ENCODE measurements around the gene PAX4. TPM values are rescaled to one million over a fixed set of nuclear protein-coding genes. Genes with fewer than 3 reads are reported as not detected.

The PAX4 gene
- total and polyA plus RNA-seq, 9 of the 15 experiments (the other 6 are each of a cell fraction or from before 2014, with no cell fraction given), result not detected

DNA sequence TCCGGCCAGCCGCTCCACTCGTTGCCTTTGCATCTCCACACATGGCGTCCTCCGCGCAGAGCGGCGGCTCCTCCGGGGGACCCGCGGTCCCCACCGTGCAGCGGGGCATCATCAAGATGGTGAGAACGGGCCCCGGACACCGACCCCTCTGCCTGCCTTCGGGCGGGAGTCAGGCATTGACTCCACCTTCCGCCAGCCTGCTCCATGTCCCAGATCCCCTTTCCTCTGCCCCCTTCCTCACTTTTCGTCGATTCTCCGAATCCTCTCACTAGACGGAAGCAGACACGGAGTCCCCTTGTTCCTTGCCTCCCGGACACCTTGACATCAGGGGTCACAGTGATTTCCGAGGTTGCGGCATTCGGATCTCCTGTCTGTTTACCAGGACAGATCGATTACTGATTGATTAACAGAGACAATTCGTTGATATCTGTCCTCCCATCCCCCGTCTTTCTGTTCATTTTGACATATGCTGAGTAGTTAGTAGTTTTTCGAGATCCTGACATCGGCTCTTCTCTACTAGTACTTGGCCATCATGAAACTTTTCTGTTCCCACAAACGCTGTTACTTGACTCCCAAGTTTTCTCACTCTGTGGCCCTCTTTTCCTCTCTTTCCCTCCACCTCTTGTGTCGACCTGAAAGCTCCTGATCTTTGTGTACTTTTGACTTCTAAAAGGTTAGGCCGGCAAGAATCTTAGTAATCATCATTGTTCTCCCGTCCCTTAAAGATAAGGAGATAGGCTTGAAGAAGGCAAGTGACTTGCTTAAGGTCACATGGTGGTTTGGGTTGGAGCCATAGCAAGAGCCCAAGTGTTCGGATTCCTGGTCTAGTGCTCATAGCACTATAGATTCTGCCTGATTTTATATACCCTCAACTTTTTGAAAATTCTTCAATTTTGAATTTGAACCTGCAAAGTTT lies 34.6 kb upstream of the PAX4 start (continued):
- TF ChIP-seq, protein P1, sequence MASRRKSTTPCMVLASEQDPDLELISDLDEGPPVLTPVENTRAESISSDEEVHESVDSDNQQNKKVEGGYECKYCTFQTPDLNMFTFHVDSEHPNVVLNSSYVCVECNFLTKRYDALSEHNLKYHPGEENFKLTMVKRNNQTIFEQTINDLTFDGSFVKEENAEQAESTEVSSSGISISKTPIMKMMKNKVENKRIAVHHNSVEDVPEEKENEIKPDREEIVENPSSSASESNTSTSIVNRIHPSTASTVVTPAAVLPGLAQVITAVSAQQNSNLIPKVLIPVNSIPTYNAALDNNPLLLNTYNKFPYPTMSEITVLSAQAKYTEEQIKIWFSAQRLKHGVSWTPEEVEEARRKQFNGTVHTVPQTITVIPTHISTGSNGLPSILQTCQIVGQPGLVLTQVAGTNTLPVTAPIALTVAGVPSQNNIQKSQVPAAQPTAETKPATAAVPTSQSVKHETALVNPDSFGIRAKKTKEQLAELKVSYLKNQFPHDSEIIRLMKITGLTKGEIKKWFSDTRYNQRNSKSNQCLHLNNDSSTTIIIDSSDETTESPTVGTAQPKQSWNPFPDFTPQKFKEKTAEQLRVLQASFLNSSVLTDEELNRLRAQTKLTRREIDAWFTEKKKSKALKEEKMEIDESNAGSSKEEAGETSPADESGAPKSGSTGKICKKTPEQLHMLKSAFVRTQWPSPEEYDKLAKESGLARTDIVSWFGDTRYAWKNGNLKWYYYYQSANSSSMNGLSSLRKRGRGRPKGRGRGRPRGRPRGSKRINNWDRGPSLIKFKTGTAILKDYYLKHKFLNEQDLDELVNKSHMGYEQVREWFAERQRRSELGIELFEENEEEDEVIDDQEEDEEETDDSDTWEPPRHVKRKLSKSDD (conservative IDR thresholded peaks at IDR 0.05; ENCODE audit: low read length), result no peak
- TF ChIP-seq, protein P2, sequence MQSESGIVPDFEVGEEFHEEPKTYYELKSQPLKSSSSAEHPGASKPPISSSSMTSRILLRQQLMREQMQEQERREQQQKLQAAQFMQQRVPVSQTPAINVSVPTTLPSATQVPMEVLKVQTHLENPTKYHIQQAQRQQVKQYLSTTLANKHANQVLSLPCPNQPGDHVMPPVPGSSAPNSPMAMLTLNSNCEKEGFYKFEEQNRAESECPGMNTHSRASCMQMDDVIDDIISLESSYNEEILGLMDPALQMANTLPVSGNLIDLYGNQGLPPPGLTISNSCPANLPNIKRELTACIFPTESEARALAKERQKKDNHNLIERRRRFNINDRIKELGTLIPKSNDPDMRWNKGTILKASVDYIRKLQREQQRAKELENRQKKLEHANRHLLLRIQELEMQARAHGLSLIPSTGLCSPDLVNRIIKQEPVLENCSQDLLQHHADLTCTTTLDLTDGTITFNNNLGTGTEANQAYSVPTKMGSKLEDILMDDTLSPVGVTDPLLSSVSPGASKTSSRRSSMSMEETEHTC (IDR thresholded peaks at IDR 0.05), result peak; percentile 49; the same call in 1 of the 2 replicates
- TF ChIP-seq SP1 (CRISPR knock-in tag; IDR thresholded peaks at IDR 0.05) (no peak), ZNF75A (CRISPR knock-in tag; IDR thresholded peaks at IDR 0.05) (no peak), FOXM1 (IDR thresholded peaks at IDR 0.05; ENCODE audit: low read depth) (peak; percentile 33; the same call in 1 of the 2 replicates), FOXM1 (CRISPR knock-in tag; IDR thresholded peaks at IDR 0.05; ENCODE audit: low read depth) (no peak), KLF10 (CRISPR knock-in tag; IDR thresholded peaks at IDR 0.05) (no peak), PCBP2 (IDR thresholded peaks at IDR 0.05; ENCODE audit: low read depth, low read length, poor library complexity, severe bottlenecking) (no peak), ZNF384 (IDR thresholded peaks at IDR 0.05; ENCODE audit: low read depth, low read length) (no peak), MYC (IDR thresholded peaks at IDR 0.05; ENCODE audit: low read depth, low read length) (peak; percentile 63), MYC (CRISPR knock-in tag; IDR thresholded peaks at IDR 0.05; ENCODE audit: borderline replicate concordance, low read depth) (peak; percentile 85)
- TF ChIP-seq, protein P3, sequence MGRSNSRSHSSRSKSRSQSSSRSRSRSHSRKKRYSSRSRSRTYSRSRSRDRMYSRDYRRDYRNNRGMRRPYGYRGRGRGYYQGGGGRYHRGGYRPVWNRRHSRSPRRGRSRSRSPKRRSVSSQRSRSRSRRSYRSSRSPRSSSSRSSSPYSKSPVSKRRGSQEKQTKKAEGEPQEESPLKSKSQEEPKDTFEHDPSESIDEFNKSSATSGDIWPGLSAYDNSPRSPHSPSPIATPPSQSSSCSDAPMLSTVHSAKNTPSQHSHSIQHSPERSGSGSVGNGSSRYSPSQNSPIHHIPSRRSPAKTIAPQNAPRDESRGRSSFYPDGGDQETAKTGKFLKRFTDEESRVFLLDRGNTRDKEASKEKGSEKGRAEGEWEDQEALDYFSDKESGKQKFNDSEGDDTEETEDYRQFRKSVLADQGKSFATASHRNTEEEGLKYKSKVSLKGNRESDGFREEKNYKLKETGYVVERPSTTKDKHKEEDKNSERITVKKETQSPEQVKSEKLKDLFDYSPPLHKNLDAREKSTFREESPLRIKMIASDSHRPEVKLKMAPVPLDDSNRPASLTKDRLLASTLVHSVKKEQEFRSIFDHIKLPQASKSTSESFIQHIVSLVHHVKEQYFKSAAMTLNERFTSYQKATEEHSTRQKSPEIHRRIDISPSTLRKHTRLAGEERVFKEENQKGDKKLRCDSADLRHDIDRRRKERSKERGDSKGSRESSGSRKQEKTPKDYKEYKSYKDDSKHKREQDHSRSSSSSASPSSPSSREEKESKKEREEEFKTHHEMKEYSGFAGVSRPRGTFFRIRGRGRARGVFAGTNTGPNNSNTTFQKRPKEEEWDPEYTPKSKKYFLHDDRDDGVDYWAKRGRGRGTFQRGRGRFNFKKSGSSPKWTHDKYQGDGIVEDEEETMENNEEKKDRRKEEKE (IDR thresholded peaks at IDR 0.05; ENCODE audit: borderline replicate concordance in 1 of 2, control insufficient read depth in 1 of 2, low read depth in 2 of 2, low read length in 1 of 2), result no peak
- TF ChIP-seq, protein P4, sequence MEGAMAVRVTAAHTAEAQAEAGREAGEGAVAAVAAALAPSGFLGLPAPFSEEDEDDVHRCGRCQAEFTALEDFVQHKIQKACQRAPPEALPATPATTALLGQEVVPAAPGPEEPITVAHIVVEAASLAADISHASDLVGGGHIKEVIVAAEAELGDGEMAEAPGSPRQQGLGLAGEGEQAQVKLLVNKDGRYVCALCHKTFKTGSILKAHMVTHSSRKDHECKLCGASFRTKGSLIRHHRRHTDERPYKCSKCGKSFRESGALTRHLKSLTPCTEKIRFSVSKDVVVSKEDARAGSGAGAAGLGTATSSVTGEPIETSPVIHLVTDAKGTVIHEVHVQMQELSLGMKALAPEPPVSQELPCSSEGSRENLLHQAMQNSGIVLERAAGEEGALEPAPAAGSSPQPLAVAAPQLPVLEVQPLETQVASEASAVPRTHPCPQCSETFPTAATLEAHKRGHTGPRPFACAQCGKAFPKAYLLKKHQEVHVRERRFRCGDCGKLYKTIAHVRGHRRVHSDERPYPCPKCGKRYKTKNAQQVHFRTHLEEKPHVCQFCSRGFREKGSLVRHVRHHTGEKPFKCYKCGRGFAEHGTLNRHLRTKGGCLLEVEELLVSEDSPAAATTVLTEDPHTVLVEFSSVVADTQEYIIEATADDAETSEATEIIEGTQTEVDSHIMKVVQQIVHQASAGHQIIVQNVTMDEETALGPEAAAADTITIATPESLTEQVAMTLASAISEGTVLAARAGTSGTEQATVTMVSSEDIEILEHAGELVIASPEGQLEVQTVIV (CRISPR knock-in tag; IDR thresholded peaks at IDR 0.05; ENCODE audit: borderline replicate concordance), result no peak
- TF ChIP-seq, protein P5, sequence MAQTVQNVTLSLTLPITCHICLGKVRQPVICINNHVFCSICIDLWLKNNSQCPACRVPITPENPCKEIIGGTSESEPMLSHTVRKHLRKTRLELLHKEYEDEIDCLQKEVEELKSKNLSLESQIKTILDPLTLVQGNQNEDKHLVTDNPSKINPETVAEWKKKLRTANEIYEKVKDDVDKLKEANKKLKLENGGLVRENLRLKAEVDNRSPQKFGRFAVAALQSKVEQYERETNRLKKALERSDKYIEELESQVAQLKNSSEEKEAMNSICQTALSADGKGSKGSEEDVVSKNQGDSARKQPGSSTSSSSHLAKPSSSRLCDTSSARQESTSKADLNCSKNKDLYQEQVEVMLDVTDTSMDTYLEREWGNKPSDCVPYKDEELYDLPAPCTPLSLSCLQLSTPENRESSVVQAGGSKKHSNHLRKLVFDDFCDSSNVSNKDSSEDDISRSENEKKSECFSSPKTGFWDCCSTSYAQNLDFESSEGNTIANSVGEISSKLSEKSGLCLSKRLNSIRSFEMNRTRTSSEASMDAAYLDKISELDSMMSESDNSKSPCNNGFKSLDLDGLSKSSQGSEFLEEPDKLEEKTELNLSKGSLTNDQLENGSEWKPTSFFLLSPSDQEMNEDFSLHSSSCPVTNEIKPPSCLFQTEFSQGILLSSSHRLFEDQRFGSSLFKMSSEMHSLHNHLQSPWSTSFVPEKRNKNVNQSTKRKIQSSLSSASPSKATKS (CRISPR knock-in tag; IDR thresholded peaks at IDR 0.05), result no peak

All from K562 (cell line).